Upper lobe of left lung (tissue), 6 donors: Measurements from ENCODE around the gene ZNF785. TPM values are rescaled to one million over a fixed set of nuclear protein-coding genes. Genes with fewer than 3 reads are reported as not detected.

Source experiments
- ATAC-seq, 2 donors: fragments of 200-7000 bp; cut with Tn5 transposase; one replicate each; pipeline ENCODE4 v1.9.1; 2022; ENCODE audit warnings: mild to moderate bottlenecking in 2 of 2, moderate library complexity in 2 of 2; ENCODE audit not compliant: low FRiP score in 2 of 2
- DNase-seq, 2 donors: peaks; one replicate each; pipeline ENCODE4 v3.0.0-alpha.2; 2019 to 2020
- H3K27ac ChIP-seq, 4 donors: fragments of 200-600 bp; sonication (generic); one replicate each; pipeline ENCODE4 v1.5.1; 2016 to 2019
- H3K27me3 ChIP-seq, 4 donors: fragments of 200-600 bp; sonication (generic); one replicate each; pipeline ENCODE4 v1.5.1; 2017 to 2019
- H3K36me3 ChIP-seq, 4 donors: fragments of 200-600 bp; sonication (generic); one replicate each; pipeline ENCODE4 v1.5.1; 2016 to 2019
- H3K4me1 ChIP-seq, 4 donors: fragments of 200-600 bp; sonication (generic); one replicate each; pipeline ENCODE4 v1.5.1; 2018 to 2019
- H3K4me3 ChIP-seq, 4 donors: fragments of 200-600 bp; sonication (generic); one replicate each; pipeline ENCODE4 v1.5.1; 2017 to 2019; ENCODE audit warnings: mild to moderate bottlenecking in 2 of 4, moderate library complexity in 1 of 4
- H3K9me3 ChIP-seq, 4 donors: fragments of 200-600 bp; sonication (generic); one replicate each; pipeline ENCODE4 v1.5.1; 2018 to 2019
- CTCF ChIP-seq, 6 experiments: fragments of 450-650 bp in 4 of 6; fragments of 200-600 bp in 2 of 6; sonication (generic) in 2 of 6; IDR thresholded peaks; one replicate each; pipeline ENCODE4 v1.5.1; 2016 to 2019; ENCODE audit warnings: antibody characterized with exemption in 6 of 6
- EP300 ChIP-seq, 4 donors: sonication (generic); formaldehyde crosslinking; IDR thresholded peaks; one replicate each; pipeline ENCODE4 v1.5.1; 2017; ENCODE audit warnings: antibody characterized with exemption in 4 of 4, control low read depth in 2 of 4
- POLR2A ChIP-seq, 4 donors: fragments of 450-650 bp; IDR thresholded peaks; one replicate each; pipeline ENCODE4 v1.5.1; 2016 to 2017; ENCODE audit warnings: antibody characterized with exemption in 4 of 4, mild to moderate bottlenecking in 2 of 4
- POLR2AphosphoS5 ChIP-seq, 2 donors: sonication (generic); formaldehyde crosslinking; IDR thresholded peaks; one replicate each; pipeline ENCODE4 v1.5.1; 2017; ENCODE audit warnings: antibody characterized with exemption in 2 of 2
- WGBS, 2 donors: methylation state at CpG; one replicate each; pipeline ENCODE4 v1.1.5; 2017 to 2018; 5-methylcytosine and 5-hydroxymethylcytosine counted together
- total RNA-seq, 6 donors: library from RNA; depleted of rRNA in 4 of 6; stranded (reverse); fragments of >200 nt in 4 of 6; gene quantifications; one replicate each; pipeline versions ENCODE4 v1.1.0 to v1.2.1, GENCODE V29; 2016 to 2021
- donor health status: DM: no; HTN: no; CAD: no; lungs with moderate emphysema.
- donor health status: DM: no; HTN: yes; CAD: no; lungs with severe emphysema.

Gene ZNF785
- total RNA-seq, 6 donors from 2014 or later, result 7.3 to 52.4 (median 15.3) TPM

DNA sequence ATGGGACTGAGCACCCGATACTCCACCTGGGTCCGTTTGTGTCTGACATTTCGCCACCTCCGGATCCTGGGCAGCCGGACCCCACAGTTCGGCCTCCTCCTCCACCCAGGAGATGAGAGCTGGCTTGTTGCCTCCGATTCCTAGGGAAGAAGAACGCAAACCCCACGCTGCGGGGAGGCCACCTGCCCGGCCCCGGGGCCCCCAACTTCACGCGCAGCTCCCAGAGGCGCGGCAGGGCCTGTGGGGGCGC lies 27.9 kb downstream of the ZNF785 start:
- peak overlapping the region; percentile 70 to 91 (median 84) for H3K4me3 ChIP-seq
- DNase-seq (no peak), ATAC-seq (no peak)
- TF ChIP-seq CTCF (IDR thresholded peaks at IDR 0.05) (no peak), POLR2AphosphoS5 (IDR thresholded peaks at IDR 0.05) (no peak), POLR2A (IDR thresholded peaks at IDR 0.05) (no peak), EP300 (IDR thresholded peaks at IDR 0.05) (no peak)
- H3K27me3 ChIP-seq, result no peaks in the 10 kb centered on the region
- peak overlapping the region; percentile 88 to 97 (median 95) for H3K27ac ChIP-seq
- no peaks in the 10 kb centered on the region for H3K9me3 ChIP-seq
- H3K4me1 ChIP-seq, result peaks cover 21 to 49% (median 29%) of the 10 kb centered on the region in 4 donors
- WGBS, 2 donors, result 0 to 2% methylated on average over 6 to 7 of the region's 17 CpGs
- H3K36me3 ChIP-seq, result peaks cover 2 to 29% (median 26%) of the 10 kb centered on the region in 4 donors

GRCh38 chr16:30556125-30556473 lies 29.4 kb downstream of the ZNF785 start:
- DNase-seq, result no peak
- 83 to 84% methylated on average over 10 of the region's 10 CpGs for WGBS, 2 donors
- ATAC-seq, result no peak
- Histone ChIP-seq H3K27me3 (no peaks in the 10 kb centered on the region), H3K9me3 (no peaks in the 10 kb centered on the region), H3K4me1 (peaks cover 17 to 57% (median 28%) of the 10 kb centered on the region in 4 donors), H3K27ac (no peak overlapping the region), H3K4me3 (no peak overlapping the region), H3K36me3 (peaks cover 2 to 29% (median 26%) of the 10 kb centered on the region in 4 donors)
- TF ChIP-seq POLR2A (IDR thresholded peaks at IDR 0.05) (no peak), POLR2AphosphoS5 (IDR thresholded peaks at IDR 0.05) (no peak), CTCF (IDR thresholded peaks at IDR 0.05) (no peak), EP300 (IDR thresholded peaks at IDR 0.05) (no peak)

DNA sequence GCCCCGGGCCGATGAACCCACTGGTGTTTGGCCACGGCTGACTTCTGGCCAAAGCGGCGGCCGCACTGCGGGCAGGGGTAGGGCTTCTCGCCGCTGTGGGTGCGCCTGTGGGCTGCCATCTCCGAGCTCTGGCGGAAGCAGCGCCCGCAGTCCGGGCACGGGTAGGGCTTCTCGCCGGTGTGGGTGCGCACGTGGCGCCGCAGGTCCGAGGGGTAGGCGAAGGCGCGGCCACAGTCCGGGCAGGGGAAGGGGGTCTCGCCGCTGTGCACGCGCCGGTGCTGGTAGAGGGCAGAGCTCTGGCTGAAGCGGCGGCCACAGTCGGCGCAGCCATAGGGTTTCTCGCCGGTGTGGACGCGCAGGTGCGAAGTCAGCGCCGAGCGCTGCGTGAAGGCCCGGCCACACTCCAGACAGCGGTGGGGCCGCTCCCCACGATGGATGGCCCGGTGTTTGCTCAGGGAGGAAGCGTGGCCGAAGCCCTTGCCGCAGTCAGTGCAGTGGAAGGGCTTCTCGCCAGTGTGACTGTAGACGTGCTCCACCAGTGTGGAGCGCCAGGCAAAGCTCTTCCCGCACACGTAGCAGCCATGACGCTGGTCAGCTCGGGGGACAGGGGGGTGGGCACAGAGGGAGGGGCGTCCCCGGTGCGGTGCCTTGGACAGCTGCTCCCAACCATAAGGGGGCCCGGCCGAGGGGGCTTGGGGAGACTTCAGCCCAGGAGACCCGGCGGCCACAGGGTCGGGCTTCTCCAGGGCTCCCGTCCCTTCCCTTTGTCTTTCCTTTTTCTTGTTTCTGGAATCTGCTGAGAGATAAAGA lies 30.0 kb downstream of the ZNF785 start:
- ATAC-seq (no peak), DNase-seq (peak in 1 of 2 donors; percentile 85)
- no peak overlapping the region for H3K27ac ChIP-seq
- H3K4me3 ChIP-seq, result no peak overlapping the region
- peaks cover 2 to 29% (median 26%) of the 10 kb centered on the region in 4 donors for H3K36me3 ChIP-seq
- WGBS, 2 donors, result 95 to 96% methylated on average over 21 to 47 of the region's 69 CpGs
- H3K4me1 ChIP-seq, result peaks cover 17 to 52% (median 26%) of the 10 kb centered on the region in 4 donors
- TF ChIP-seq EP300 (IDR thresholded peaks at IDR 0.05) (no peak), CTCF (IDR thresholded peaks at IDR 0.05) (no peak)
- H3K9me3 ChIP-seq, result no peaks in the 10 kb centered on the region
- no peaks in the 10 kb centered on the region for H3K27me3 ChIP-seq

- Histone ChIP-seq H3K4me3 (no peak overlapping the region), H3K36me3 (peaks cover 2 to 29% (median 26%) of the 10 kb centered on the region in 4 donors), H3K27ac (no peak overlapping the region), H3K27me3 (no peaks in the 10 kb centered on the region), H3K4me1 (peaks cover 17 to 50% (median 26%) of the 10 kb centered on the region in 4 donors), H3K9me3 (no peaks in the 10 kb centered on the region)
- TF ChIP-seq POLR2A (IDR thresholded peaks at IDR 0.05) (no peak), EP300 (IDR thresholded peaks at IDR 0.05) (no peak)
- 94 to 98% methylated on average over 2 to 18 of the region's 18 CpGs for WGBS, 2 donors
- no peak for DNase-seq
- no peak for ATAC-seq
Measured at GRCh38 chr16:30554557-30555314, 30.8 kb downstream of the ZNF785 start.

DNA sequence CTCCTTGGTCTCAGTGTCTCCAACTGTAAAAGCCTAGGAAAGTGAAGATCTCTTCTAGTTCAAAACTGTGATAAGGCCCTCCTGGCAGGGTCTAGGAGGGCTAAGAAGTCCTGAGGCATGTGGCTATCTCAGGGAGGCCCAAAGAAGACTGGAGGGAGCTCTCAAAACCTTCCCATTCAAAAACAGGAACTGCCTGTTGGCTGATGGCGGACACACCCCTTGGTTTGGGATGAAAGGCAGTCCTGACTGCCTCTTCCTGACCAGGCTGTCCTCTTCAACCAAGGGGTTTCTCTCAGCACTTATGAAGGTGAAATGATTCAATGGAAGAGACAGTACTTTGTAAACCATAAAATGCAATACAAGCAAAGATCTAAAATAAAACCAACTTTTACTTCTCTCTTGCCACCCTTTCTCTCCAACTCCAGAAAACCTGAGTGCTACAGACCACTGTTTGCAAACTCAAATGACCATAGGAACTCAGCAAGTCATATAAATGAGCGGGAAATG lies 32.1 kb downstream of the ZNF785 start:
- ATAC-seq (no peak), DNase-seq (no peak)
- Histone ChIP-seq H3K27me3 (no peaks in the 10 kb centered on the region), H3K4me1 (peaks cover 14 to 40% (median 22%) of the 10 kb centered on the region in 4 donors), H3K27ac (peak overlapping the region in 2 of 4 donors; percentile 21 to 46), H3K36me3 (peaks cover 2 to 29% (median 26%) of the 10 kb centered on the region in 4 donors), H3K4me3 (no peak overlapping the region), H3K9me3 (no peaks in the 10 kb centered on the region)
- WGBS, 2 donors, result 81 to 89% methylated on average over 2 of the region's 2 CpGs
- TF ChIP-seq POLR2A (IDR thresholded peaks at IDR 0.05), result no peak
- TF ChIP-seq POLR2AphosphoS5 (IDR thresholded peaks at IDR 0.05), result no peak
- no peak for TF ChIP-seq CTCF (IDR thresholded peaks at IDR 0.05)
